Smooth muscle cell (in vitro differentiated cells): ENCODE measurements around the gene CCDC15. TPM values are rescaled to one million over a fixed set of nuclear protein-coding genes. Genes with fewer than 3 reads are reported as not detected.

Experiments used
- DNase-seq: peaks from one replicate; lab custom pipeline; 2025; ENCODE audit not compliant: unreplicated experiment; lab: John Stamatoyannopoulos, UW
- H2AFZ ChIP-seq: fragments of 200-600 bp; sonication (generic); 2 replicates; pipeline ENCODE4 v1.6.0; 2016; ENCODE audit warnings: antibody characterized with exemption, low read depth, mild to moderate bottlenecking
- H3F3A ChIP-seq: fragments of 200-600 bp; sonication (generic); 2 replicates; pipeline ENCODE4 v1.6.0; 2017; ENCODE audit warnings: antibody characterized with exemption, low read depth
- H3K27ac ChIP-seq: fragments of 200-600 bp; sonication (generic); 2 replicates; pipeline ENCODE4 v1.5.1; 2016; ENCODE audit warnings: low read depth, mild to moderate bottlenecking
- H3K27me3 ChIP-seq: fragments of 200-600 bp; sonication (generic); 2 replicates; pipeline ENCODE4 v1.6.1; 2016; ENCODE audit warnings: low read depth, mild to moderate bottlenecking
- H3K36me3 ChIP-seq: fragments of 200-600 bp; sonication (generic); 2 replicates; pipeline ENCODE4 v1.5.1; 2016; ENCODE audit warnings: low read depth
- H3K4me1 ChIP-seq: fragments of 200-600 bp; sonication (generic); 2 replicates; pipeline ENCODE4 v1.5.1; 2016; ENCODE audit warnings: low read depth
- H3K4me2 ChIP-seq: fragments of 200-600 bp; sonication (generic); 2 replicates; pipeline ENCODE4 v1.6.0; 2016; ENCODE audit warnings: mild to moderate bottlenecking
- H3K4me3 ChIP-seq: fragments of 200-600 bp; sonication (generic); 2 replicates; pipeline ENCODE4 v1.5.1; 2016; ENCODE audit warnings: mild to moderate bottlenecking
- H3K79me2 ChIP-seq: fragments of 200-600 bp; sonication (generic); 2 replicates; pipeline ENCODE4 v1.6.0; 2016; ENCODE audit warnings: low read depth, mild to moderate bottlenecking
- H3K9ac ChIP-seq: fragments of 200-600 bp; sonication (generic); 2 replicates; pipeline ENCODE4 v1.6.0; 2016; ENCODE audit warnings: low read depth
- H3K9me3 ChIP-seq: fragments of 200-600 bp; sonication (generic); replicated peaks from 2 replicates; pipeline ENCODE4 v1.5.1; 2016; ENCODE audit warnings: low read depth
- H4K20me1 ChIP-seq: fragments of 200-600 bp; sonication (generic); 2 replicates; pipeline ENCODE4 v1.6.0; 2016; ENCODE audit warnings: low read depth
- CTCF ChIP-seq: fragments of 200-600 bp; sonication (generic); IDR thresholded peaks from 2 replicates; pipeline ENCODE4 v1.5.1; 2017; ENCODE audit warnings: borderline replicate concordance, mild to moderate bottlenecking, antibody characterized with exemption; ENCODE audit not compliant: insufficient read depth, poor library complexity, severe bottlenecking
- WGBS: methylation state at CpG from one replicate; pipeline ENCODE4 v1.1.7; 2016; ENCODE audit warnings: low lambda C conversion rate; 5-methylcytosine and 5-hydroxymethylcytosine counted together
- polyA plus RNA-seq: library from polyadenylated mRNA; unstranded; fragments of >200 nt; fragmentation: Nextera tagmentation; extraction: Ambion mirVana; gene quantifications from 2 replicates; pipeline ENCODE4 v1.2.1, GENCODE V29; 2016
- total RNA-seq: library from RNA; depleted of rRNA; stranded (reverse); fragments of >200 nt; gene quantifications from 2 replicates; pipeline ENCODE4 v1.2.3, GENCODE V29; 2014

Gene CCDC15
- total and polyA plus RNA-seq, 2 experiments from 2014 or later: 1.9 to 4.0 TPM

GRCh38 chr11:124976531-124976930, 22.5 kb downstream of the CCDC15 start:
- Histone ChIP-seq H4K20me1 (no peaks in the 10 kb centered on the region), H3K9ac (no peak overlapping the region), H3K36me3 (no peaks in the 10 kb centered on the region), H3K9me3 (no peaks in the 10 kb centered on the region), H3K79me2 (no peaks in the 10 kb centered on the region), H3F3A (no peaks in the 10 kb centered on the region), H3K4me1 (no peaks in the 10 kb centered on the region), H3K27me3 (no peaks in the 10 kb centered on the region), H3K27ac (no peak overlapping the region), H3K4me2 (no peak overlapping the region), H2AFZ (no peak overlapping the region), H3K4me3 (no peak overlapping the region)
- 92% methylated on average over 3 of the region's 3 CpGs for WGBS
- TF ChIP-seq CTCF: no peak
- no peak for DNase-seq

DNA sequence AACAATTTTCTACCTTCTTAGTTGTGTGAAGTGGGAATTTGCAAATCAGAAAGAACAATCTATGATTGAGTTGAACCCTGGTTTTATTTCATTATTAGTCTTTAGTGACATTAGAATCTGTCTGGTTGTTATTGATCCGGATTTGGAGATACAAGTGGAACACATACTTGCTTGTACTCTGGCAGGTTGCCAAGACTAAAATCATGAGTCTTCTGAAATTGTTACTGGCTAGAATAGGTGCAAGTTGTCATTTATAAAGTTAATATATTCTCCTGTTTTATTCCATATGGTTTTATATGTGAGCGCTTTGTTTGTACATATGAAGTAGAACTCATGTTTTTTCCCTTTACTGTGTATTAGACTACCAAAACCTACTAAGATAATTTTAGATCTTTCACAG, 23.0 kb downstream of the CCDC15 start:
- no peaks in the 10 kb centered on the region for H4K20me1 ChIP-seq
- no peak overlapping the region for H2AFZ ChIP-seq
- no peaks in the 10 kb centered on the region for H3K36me3 ChIP-seq
- no peaks in the 10 kb centered on the region for H3K9me3 ChIP-seq
- H3K27me3 ChIP-seq: no peaks in the 10 kb centered on the region
- H3K79me2 ChIP-seq: no peaks in the 10 kb centered on the region
- no peaks in the 10 kb centered on the region for H3F3A ChIP-seq
- H3K4me1 ChIP-seq: no peaks in the 10 kb centered on the region
- WGBS: 98% methylated on average over 2 of the region's 2 CpGs
- no peak overlapping the region for H3K9ac ChIP-seq
- H3K4me2 ChIP-seq: no peak overlapping the region
- no peak overlapping the region for H3K27ac ChIP-seq
- no peak overlapping the region for H3K4me3 ChIP-seq
- DNase-seq: no peak
- TF ChIP-seq CTCF: no peak

- 80% methylated on average over 2 of the region's 2 CpGs for WGBS
- Histone ChIP-seq H3K36me3 (no peaks in the 10 kb centered on the region), H3K27me3 (no peaks in the 10 kb centered on the region), H2AFZ (no peak overlapping the region), H3K79me2 (no peaks in the 10 kb centered on the region), H3K27ac (no peak overlapping the region), H4K20me1 (no peaks in the 10 kb centered on the region), H3K4me2 (no peak overlapping the region), H3F3A (no peaks in the 10 kb centered on the region), H3K4me3 (no peak overlapping the region), H3K9me3 (no peaks in the 10 kb centered on the region), H3K9ac (no peak overlapping the region), H3K4me1 (no peaks in the 10 kb centered on the region)
- no peak for DNase-seq
- TF ChIP-seq CTCF: no peak
These were observed 24.3 kb downstream of the CCDC15 start for GRCh38 chr11:124978316-124978715.

GRCh38 chr11:124982043-124982442, 28.0 kb downstream of the CCDC15 start:
- Histone ChIP-seq H3K36me3 (no peaks in the 10 kb centered on the region), H3K4me2 (no peak overlapping the region), H3K9ac (no peak overlapping the region)

More at GRCh38 chr11:124982043-124982442, 28.0 kb downstream of the CCDC15 start:
- no peak for DNase-seq
- H3K79me2 ChIP-seq: no peaks in the 10 kb centered on the region
- no peaks in the 10 kb centered on the region for H4K20me1 ChIP-seq
- H3K27me3 ChIP-seq: no peaks in the 10 kb centered on the region
- no peak for TF ChIP-seq CTCF
- no peak overlapping the region for H3K27ac ChIP-seq
- H3K9me3 ChIP-seq: no peaks in the 10 kb centered on the region
- no peak overlapping the region for H2AFZ ChIP-seq
- no peaks in the 10 kb centered on the region for H3K4me1 ChIP-seq
- H3K4me3 ChIP-seq: no peak overlapping the region
- H3F3A ChIP-seq: no peaks in the 10 kb centered on the region
